ENCODE data around the gene TMEM30A.
A peak's percentile ranks its signal among the peaks of the same experiment; 100 is the strongest.

The TMEM30A gene

GRCh38 chr6:75278474-75279077 lies 6.0 kb downstream of the TMEM30A start:
- no peaks in the 10 kb centered on the region for H3K9me3 ChIP-seq (ENCODE audit: control insufficient read depth, low read depth, low read length)
- H3K4me3 ChIP-seq (ENCODE audit: low read length) = no peak overlapping the region
- H3K4me1 ChIP-seq (ENCODE audit: control insufficient read depth, low read depth, low read length) = peaks cover 37% of the 10 kb centered on the region
- no peak overlapping the region for H3K27ac ChIP-seq (ENCODE audit: low read length)
- no peaks in the 10 kb centered on the region for H3K27me3 ChIP-seq (ENCODE audit: control insufficient read depth, insufficient read depth, low read length)
- H3K9ac ChIP-seq (ENCODE audit: low read length) = no peak overlapping the region
- no peaks in the 10 kb centered on the region for H3K36me3 ChIP-seq (ENCODE audit: control insufficient read depth, low read depth, low read length)

- Histone ChIP-seq H3K36me3 (ENCODE audit: control insufficient read depth, low read depth, low read length) (no peaks in the 10 kb centered on the region), H3K27ac (ENCODE audit: low read length) (no peak overlapping the region), H3K4me1 (ENCODE audit: control insufficient read depth, low read depth, low read length) (peaks cover 17% of the 10 kb centered on the region)
These were observed 9.5 kb downstream of the TMEM30A start for GRCh38 chr6:75275067-75275466.

DNA sequence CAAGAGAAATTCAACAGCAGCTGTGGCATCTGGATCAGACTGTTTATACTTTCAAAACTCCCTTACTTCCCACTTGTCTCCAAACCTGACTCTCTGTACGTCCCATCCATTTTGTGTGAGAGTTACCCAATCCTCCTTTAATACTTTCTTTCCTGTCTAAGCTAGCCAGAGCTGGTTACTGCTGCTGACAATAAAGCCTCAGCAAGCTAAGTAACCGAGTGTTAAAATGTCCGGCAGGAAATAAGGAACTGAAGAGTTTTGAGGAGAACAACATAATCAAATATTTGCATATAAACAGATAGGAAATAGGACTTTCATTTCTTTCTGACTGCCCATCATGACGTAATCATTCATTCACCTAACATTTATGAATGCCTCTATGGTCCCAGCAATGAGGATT lies 11.6 kb downstream of the TMEM30A start:
- no peak overlapping the region for H3K27ac ChIP-seq (ENCODE audit: low read length)
- no peak overlapping the region for H3K9ac ChIP-seq (ENCODE audit: low read length)
- H3K4me1 ChIP-seq (ENCODE audit: control insufficient read depth, low read depth, low read length) = peaks cover 20% of the 10 kb centered on the region
- no peaks in the 10 kb centered on the region for H3K36me3 ChIP-seq (ENCODE audit: control insufficient read depth, low read depth, low read length)
- H3K9me3 ChIP-seq (ENCODE audit: control insufficient read depth, low read depth, low read length) = peaks cover 8% of the 10 kb centered on the region
- H3K4me3 ChIP-seq (ENCODE audit: low read length) = no peak overlapping the region
- no peaks in the 10 kb centered on the region for H3K27me3 ChIP-seq (ENCODE audit: control insufficient read depth, insufficient read depth, low read length)

More at GRCh38 chr6:75275067-75275466, 9.5 kb downstream of the TMEM30A start:
- Histone ChIP-seq H3K4me3 (ENCODE audit: low read length) (no peak overlapping the region), H3K27me3 (ENCODE audit: control insufficient read depth, insufficient read depth, low read length) (no peaks in the 10 kb centered on the region), H3K9ac (ENCODE audit: low read length) (no peak overlapping the region), H3K9me3 (ENCODE audit: control insufficient read depth, low read depth, low read length) (peaks cover 8% of the 10 kb centered on the region)

DNA sequence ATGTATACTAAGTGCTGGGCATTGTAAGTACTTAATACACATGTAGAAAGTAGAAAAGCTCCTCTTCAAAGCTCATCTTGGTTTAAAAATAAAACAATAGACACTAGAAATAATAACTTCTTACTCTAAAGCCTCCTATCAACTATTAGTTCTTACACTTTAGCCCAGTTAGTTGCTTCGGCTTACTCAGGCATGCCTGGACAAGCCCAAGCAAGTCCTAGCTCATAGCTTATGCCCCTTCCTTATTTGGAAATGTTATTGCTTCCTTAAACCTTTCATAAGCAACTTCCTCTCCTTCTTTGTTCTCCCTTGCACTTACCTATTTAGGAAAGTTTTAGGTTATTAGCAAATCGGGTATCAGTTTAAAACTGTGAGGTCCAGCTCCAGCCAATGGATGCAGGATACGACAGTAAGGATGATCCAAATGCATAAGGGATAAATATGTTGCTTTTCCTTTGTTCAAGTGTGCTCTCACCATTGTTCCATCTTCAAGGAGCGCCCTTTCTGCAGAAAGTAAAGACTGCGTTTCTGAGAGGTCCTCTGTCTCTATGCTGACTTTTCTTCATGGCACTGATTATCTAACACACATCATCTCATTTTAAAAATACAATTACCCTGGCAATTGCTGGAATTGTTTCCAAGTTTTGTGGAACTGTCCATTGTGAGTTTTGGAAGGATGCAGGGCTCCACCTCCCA lies 12.3 kb downstream of the TMEM30A start:
- Histone ChIP-seq H3K4me1 (ENCODE audit: control insufficient read depth, low read depth, low read length) (peaks cover 28% of the 10 kb centered on the region), H3K36me3 (ENCODE audit: control insufficient read depth, low read depth, low read length) (no peaks in the 10 kb centered on the region), H3K9me3 (ENCODE audit: control insufficient read depth, low read depth, low read length) (peaks cover 8% of the 10 kb centered on the region), H3K27me3 (ENCODE audit: control insufficient read depth, insufficient read depth, low read length) (no peaks in the 10 kb centered on the region), H3K9ac (ENCODE audit: low read length) (no peak overlapping the region), H3K4me3 (ENCODE audit: low read length) (no peak overlapping the region), H3K27ac (ENCODE audit: low read length) (no peak overlapping the region)

DNA sequence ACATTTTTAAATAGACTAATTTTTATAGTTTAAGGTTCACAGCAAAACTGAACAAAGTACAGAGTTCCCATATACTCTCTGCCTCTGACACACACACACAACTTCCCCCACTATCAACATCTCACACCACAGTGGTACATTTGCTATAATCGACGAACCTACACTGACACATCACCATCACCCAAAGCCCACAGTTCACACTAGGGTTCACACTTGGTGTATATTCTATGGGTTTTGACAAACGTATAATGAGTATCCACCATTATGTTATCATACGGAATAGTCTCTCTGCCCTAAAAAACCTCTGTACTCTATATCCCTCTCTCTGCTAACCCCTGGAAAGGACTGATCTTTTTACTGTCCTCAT lies 15.6 kb downstream of the TMEM30A start:
- no peak overlapping the region for H3K27ac ChIP-seq (ENCODE audit: low read length)

GRCh38 chr6:75268121-75268987 lies 16.2 kb downstream of the TMEM30A start:
- peak overlapping the region; percentile 63 for H3K9ac ChIP-seq (ENCODE audit: low read length)
- peaks cover 14% of the 10 kb centered on the region for H3K36me3 ChIP-seq (ENCODE audit: control insufficient read depth, low read depth, low read length)
- peak overlapping the region; percentile 87 for H3K27ac ChIP-seq (ENCODE audit: low read length)
- H3K4me3 ChIP-seq (ENCODE audit: low read length) = peak overlapping the region; percentile 45
- H3K4me1 ChIP-seq (ENCODE audit: control insufficient read depth, low read depth, low read length) = peaks cover 27% of the 10 kb centered on the region
- H3K27me3 ChIP-seq (ENCODE audit: control insufficient read depth, insufficient read depth, low read length) = no peaks in the 10 kb centered on the region
- peaks cover 8% of the 10 kb centered on the region for H3K9me3 ChIP-seq (ENCODE audit: control insufficient read depth, low read depth, low read length)

More for the DNA sequence above, 15.6 kb downstream of the TMEM30A start:
- Histone ChIP-seq H3K27me3 (ENCODE audit: control insufficient read depth, insufficient read depth, low read length) (no peaks in the 10 kb centered on the region), H3K9me3 (ENCODE audit: control insufficient read depth, low read depth, low read length) (peaks cover 8% of the 10 kb centered on the region), H3K9ac (ENCODE audit: low read length) (no peak overlapping the region), H3K4me3 (ENCODE audit: low read length) (no peak overlapping the region), H3K36me3 (ENCODE audit: control insufficient read depth, low read depth, low read length) (peaks cover 8% of the 10 kb centered on the region), H3K4me1 (ENCODE audit: control insufficient read depth, low read depth, low read length) (peaks cover 27% of the 10 kb centered on the region)

DNA sequence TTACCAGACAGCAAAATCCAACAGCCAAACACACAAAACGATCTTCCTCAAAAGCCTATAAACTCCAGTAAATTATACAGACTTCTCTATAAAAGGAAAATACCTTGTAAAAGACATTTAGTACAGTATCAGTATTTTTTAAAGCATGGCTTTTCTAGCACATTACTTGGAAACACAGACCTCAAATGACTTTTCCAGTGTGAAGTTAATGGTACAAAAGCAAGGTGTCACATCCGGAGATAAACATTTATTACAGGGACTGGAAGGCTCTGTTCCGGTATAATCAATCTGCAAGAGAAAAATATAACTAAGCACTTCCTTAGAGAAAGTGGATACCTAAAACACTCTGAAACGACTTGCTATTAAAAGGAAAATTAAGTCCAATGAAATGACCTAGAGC lies 17.1 kb downstream of the TMEM30A start:
- Histone ChIP-seq H3K9ac (ENCODE audit: low read length) (peak overlapping the region; percentile 63), H3K27me3 (ENCODE audit: control insufficient read depth, insufficient read depth, low read length) (no peaks in the 10 kb centered on the region), H3K9me3 (ENCODE audit: control insufficient read depth, low read depth, low read length) (peaks cover 1% of the 10 kb centered on the region), H3K27ac (ENCODE audit: low read length) (peak overlapping the region; percentile 49), H3K4me1 (ENCODE audit: control insufficient read depth, low read depth, low read length) (peaks cover 27% of the 10 kb centered on the region), H3K36me3 (ENCODE audit: control insufficient read depth, low read depth, low read length) (peaks cover 19% of the 10 kb centered on the region), H3K4me3 (ENCODE audit: low read length) (peak overlapping the region; percentile 45)

DNA sequence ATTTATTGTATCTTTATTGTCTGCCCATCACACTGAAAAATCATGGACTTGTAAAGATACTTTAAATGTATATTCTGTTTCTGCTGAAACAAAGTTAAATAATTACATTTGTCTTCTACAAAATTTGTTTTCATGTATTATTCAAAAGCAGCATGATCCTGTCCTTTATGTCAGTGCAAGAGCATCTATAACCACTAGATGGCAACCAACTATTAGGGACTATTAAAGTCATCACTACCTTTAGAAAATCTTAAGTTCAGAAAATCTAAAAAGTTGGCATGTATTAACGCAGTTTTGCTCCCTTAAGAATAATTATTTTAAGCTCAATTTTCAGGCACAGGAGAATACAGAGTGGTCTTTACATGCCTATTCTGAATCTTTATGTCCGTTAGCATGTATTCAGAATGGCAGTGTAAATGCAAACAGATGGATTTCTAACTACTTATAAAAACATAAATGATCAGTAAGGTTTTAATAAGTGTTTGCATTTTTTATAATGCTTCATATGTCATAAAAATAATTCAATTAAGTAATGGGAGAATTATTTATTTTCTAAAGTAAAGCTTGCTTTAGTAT lies 17.8 kb downstream of the TMEM30A start:
- Histone ChIP-seq H3K27me3 (ENCODE audit: control insufficient read depth, insufficient read depth, low read length) (no peaks in the 10 kb centered on the region), H3K4me3 (ENCODE audit: low read length) (no peak overlapping the region), H3K36me3 (ENCODE audit: control insufficient read depth, low read depth, low read length) (peaks cover 19% of the 10 kb centered on the region), H3K9ac (ENCODE audit: low read length) (no peak overlapping the region), H3K9me3 (ENCODE audit: control insufficient read depth, low read depth, low read length) (no peaks in the 10 kb centered on the region), H3K27ac (ENCODE audit: low read length) (no peak overlapping the region), H3K4me1 (ENCODE audit: control insufficient read depth, low read depth, low read length) (peaks cover 27% of the 10 kb centered on the region)

DNA sequence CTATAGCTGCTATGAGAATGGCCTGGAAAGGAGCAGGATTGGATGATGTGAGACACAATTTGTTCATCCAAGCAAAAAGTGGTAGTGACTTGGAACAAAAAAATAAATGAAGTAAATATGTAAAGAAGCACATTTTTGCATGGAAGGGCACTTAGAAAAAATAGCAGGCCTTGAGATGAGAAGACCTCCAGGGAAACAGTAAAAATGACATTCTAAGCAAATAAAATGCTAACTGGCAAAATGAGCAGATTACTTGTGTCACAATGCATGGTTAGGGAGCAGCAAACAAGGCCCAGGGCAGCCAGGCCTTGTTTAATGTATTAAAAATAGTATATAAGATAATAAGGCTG lies 21.2 kb downstream of the TMEM30A start:
- H3K36me3 ChIP-seq (ENCODE audit: control insufficient read depth, low read depth, low read length) = peaks cover 40% of the 10 kb centered on the region
- H3K27me3 ChIP-seq (ENCODE audit: control insufficient read depth, insufficient read depth, low read length) = no peaks in the 10 kb centered on the region
- H3K4me3 ChIP-seq (ENCODE audit: low read length) = no peak overlapping the region
- H3K9me3 ChIP-seq (ENCODE audit: control insufficient read depth, low read depth, low read length) = no peaks in the 10 kb centered on the region
- H3K9ac ChIP-seq (ENCODE audit: low read length) = no peak overlapping the region
- H3K27ac ChIP-seq (ENCODE audit: low read length) = no peak overlapping the region
- peaks cover 20% of the 10 kb centered on the region for H3K4me1 ChIP-seq (ENCODE audit: control insufficient read depth, low read depth, low read length)

GRCh38 chr6:75262716-75263400 lies 21.7 kb downstream of the TMEM30A start:
- peaks cover 40% of the 10 kb centered on the region for H3K36me3 ChIP-seq (ENCODE audit: control insufficient read depth, low read depth, low read length)
- no peaks in the 10 kb centered on the region for H3K9me3 ChIP-seq (ENCODE audit: control insufficient read depth, low read depth, low read length)
- no peak overlapping the region for H3K27ac ChIP-seq (ENCODE audit: low read length)

DNA sequence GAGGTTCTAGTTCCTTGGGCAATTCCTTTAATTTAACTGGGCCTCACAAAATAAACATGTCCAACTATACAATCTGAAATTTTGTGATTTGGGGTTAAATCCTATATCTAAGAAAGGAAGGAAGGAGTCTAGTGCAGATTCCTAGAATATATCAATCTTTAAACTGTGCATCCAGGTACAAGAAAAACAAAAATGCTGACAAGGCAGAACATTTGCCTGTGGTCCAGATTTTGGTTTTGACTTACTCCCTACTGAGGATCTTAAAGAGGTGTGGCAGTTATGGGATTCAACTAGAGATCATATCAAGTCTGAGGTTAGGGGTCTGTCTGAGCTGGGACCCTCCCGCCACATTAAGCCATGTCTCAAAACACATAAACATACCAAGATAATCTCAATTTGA lies 23.3 kb downstream of the TMEM30A start:
- peaks cover under 1% of the 10 kb centered on the region for H3K4me1 ChIP-seq (ENCODE audit: control insufficient read depth, low read depth, low read length)
- no peak overlapping the region for H3K9ac ChIP-seq (ENCODE audit: low read length)
- H3K4me3 ChIP-seq (ENCODE audit: low read length) = no peak overlapping the region
- no peak overlapping the region for H3K27ac ChIP-seq (ENCODE audit: low read length)
- H3K27me3 ChIP-seq (ENCODE audit: control insufficient read depth, insufficient read depth, low read length) = no peaks in the 10 kb centered on the region
- peaks cover 44% of the 10 kb centered on the region for H3K36me3 ChIP-seq (ENCODE audit: control insufficient read depth, low read depth, low read length)
- no peaks in the 10 kb centered on the region for H3K9me3 ChIP-seq (ENCODE audit: control insufficient read depth, low read depth, low read length)

More at GRCh38 chr6:75262716-75263400, 21.7 kb downstream of the TMEM30A start:
- Histone ChIP-seq H3K9ac (ENCODE audit: low read length) (no peak overlapping the region), H3K4me3 (ENCODE audit: low read length) (no peak overlapping the region), H3K27me3 (ENCODE audit: control insufficient read depth, insufficient read depth, low read length) (no peaks in the 10 kb centered on the region), H3K4me1 (ENCODE audit: control insufficient read depth, low read depth, low read length) (peaks cover 15% of the 10 kb centered on the region)

Measured in iPS-18a (cell line).